HG02938 (cell line): ENCODE data around the gene DNAI7.

Source experiments
- ATAC-seq: cut with Tn5 transposase; IDR thresholded peaks from one replicate; pipeline ENCODE4 v1.9.1; 2021; ENCODE audit warnings: mild to moderate bottlenecking, moderate library complexity; ENCODE audit not compliant: unreplicated experiment

Gene DNAI7

DNA sequence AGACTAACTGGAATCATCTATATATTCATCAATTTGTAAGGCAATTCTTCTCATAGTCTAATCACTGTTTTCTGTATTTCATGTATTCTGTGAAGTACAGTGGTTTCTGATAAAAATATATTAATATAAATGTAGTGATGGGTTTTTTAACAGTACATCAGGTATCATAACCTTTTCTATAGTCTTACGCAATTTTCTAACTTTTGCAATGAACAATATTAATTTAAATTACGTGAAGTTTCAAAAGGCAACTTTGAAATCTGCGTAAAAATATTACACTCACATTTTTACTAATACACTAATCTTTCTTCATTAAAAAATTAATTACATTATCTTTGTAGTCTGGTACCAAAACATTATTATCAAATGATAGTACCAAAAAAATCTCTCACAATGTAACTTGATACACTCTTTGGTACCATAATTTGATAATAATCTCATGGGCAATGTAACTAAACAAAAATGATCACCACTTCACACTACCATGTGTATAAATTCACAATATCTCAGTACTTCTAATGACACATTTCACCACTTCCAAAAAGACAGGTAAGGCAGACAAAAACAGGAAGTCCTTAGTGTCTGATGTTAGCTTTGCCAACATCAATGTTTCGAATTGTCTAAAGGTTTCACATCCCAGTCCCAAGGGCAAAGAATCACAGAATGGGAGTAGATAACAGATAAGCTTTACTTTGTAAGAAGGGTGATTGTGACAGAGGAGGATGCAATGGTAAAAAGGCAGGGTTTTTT lies 8.7 kb downstream of the DNAI7 start:
- no peak for ATAC-seq

DNA sequence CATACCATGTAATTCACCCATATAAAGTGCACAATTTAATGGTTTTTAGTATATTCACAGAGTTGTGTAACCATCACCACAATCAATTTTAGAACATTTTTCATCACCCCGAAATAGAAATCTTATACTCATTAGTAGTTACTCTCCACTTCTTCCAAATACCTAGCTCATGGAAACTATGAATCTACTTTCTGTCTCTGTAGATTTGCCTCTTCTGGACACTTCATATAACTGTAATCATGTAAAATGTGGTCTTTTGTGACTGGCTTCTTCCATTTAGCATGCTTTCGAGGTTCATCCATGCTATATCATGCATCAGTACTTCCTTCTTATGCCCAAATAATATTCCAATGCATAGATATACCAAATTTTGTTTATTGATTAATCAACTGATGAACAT lies 10.8 kb downstream of the DNAI7 start:
- ATAC-seq: no peak

DNA sequence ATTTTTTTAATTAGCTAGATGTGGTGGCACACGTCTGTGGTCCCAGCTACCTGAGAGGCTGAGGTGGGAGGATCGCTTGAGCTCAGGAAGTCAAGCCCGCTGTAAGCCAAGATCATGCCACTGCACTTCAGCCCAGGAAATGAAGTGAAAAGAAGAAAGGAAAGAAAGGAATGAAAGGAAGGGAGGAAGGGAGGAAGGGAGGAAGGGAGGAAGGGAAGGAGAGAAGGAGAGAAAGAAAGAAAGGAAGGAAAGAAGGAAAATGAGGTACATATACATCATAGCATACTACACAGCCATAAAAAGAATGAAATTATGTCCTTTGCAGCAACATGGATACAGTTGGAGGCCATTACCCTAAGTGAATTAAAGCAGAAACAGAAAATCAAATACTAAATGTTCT lies 12.2 kb downstream of the DNAI7 start:
- ATAC-seq: no peak

DNA sequence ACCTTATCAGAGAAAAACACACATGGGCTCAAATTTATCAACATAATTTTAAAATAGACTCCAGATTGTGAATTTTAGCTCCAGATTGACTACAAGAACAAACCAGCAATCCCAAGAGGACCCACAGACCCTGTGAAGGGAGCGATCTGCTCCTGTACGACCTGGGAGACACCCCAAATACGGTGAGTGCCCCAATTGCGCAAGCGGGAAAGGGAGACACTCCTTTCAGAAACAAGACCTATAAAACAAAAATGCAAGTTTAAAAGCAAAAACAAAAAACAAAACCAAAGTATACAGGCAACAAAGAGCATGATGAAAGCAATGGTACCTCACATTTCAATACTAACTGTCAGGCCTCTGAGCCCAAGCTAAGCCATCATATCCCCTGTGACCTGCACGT lies 32.1 kb downstream of the DNAI7 start:
- ATAC-seq: no peak

DNA sequence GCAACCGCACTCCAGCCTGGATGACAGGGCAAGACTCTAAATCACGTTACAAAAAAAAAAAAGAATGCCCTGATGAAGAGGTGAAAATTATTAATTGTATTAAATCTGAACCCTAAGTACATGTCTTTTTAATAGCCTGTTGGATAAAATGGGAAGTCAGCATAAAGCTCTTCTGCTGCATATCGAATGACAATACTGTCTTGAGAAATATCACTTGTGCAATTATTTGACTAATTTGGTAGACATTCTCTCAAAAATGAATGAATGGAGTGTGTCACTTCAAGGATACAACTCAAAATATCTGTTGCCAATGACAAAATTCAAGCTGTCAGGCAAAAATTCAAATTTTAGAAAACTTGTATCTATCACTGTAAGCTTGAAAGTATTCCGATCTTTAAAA lies 38.9 kb downstream of the DNAI7 start:
- no peak for ATAC-seq

DNA sequence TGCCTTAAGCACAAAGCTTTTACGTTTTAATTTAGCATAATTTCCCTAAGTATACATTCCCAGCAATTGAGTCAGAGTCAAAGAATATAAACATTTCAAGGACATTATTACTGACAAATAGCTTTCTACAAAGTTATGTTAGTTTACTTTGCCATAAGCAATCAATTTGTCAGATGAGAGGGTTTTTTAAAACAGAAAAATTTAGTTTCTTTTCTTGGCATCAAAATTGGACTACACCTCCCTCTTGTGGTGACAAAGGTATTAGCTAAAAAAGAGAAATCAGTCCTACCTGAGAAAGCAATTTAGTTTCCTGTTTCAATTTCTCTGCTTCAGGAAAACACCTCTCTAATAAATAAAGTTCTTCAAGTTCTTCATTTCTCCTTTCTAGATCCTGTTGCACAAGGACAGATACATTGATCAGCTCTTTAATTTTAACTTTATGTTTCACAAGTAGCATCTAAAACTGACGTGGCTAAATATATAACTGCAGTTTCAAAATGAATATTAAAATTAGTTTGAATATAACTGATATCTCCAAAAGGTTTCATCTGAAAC lies 39.9 kb downstream of the DNAI7 start:
- peak; percentile 49 for ATAC-seq

DNA sequence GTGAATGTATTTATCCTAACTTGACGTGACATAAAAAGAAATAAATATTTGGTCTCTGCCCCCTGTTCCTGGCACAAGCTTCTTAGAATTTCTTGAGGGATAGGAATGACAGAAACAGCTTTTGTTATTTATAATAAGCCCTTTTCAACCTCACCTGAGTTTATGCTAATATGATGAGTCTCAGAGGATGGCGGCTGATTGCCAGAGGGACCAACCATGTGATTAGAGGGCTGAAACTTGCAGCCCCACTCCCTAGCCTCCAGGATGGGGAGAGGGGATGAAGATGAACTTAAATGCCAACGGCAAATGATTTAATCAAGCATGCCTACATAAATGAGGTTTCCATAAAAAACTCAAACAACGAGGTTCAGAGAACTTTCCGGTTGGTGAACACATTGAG lies 42.9 kb downstream of the DNAI7 start:
- ATAC-seq: no peak

DNA sequence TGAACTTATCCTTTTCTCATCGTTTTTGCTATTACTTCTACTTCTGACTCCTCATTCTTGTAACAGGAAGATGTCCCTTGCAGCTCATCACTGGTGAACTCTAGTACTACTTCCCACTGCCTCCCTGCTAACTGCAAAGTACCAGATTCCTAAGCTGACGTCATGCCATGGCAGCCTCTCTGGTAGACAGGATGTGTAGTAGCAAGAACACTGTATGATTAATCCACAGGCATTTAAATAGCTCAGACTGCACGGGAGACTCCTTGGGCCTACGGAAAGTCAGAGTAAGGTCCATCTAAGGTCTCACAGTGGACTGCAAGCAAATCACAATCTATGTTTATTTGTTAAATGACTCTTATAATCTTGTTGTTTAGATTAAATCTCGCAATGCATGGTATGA lies 43.5 kb downstream of the DNAI7 start:
- ATAC-seq: no peak

DNA sequence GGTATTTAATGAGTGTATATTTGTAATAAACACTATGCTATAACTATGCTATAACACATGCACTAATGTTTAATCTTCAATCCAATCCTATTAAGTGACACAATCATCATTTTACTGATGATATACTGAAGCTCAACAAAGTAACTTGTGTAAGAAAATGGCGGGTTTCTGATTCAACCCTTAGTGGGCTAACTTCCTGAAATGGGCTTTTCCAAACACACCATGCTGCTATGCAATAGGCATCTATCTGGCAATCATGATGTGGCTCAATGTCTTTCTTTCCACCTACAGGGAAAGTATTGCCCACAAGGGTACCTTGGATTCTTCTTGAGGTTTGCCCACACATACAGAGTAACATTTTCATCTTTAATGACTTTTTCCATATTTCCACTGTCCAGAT lies 48.3 kb downstream of the DNAI7 start:
- no peak for ATAC-seq

DNA sequence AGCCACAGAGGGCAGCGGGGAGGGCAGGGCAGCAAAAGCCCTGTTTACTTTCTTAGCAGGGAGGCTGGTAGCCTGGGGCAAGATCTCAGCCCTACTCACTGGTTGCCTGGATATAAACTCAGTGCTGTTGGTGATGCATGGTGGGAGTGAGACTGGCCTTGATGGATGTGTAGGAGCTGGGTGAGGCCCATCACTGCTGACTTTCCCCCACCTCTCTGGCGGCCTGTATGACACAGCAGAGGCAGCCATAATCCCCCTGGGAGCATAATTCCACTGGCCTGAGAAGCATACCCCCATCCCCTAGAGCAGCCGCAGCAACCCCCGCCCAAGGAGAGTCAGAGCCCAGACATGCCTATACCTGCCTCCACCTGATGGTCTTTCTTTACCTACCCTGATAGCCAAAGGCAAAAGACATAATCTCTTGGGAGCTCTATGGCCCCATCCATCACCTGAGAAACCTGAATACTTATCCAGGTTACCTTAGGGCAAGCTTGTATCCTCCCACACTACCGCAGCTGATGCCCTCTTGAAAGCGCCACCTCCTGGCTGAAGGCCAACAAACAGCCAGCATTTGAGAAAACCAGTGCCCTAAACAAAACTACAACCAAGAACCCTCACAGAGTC lies 59.3 kb downstream of the DNAI7 start:
- no peak for ATAC-seq

DNA sequence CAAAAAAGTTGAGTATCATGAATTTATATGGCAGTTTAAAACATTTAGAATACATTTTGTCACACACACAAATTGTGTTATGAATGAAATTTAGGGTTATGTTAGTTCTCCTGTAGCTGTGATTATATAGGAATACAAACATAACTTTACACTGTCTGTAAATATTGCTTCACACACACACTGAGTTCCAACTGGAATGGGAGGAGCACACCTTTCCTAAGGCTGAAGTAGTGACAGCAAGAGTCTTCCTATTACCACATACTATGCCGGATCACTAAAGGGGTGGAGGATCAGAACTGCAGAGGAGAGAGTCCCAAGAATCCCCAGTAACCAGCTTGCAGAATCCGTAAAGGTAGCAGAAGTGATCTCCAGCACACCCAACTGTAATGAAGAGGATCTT lies 63.7 kb downstream of the DNAI7 start:
- ATAC-seq: no peak

DNA sequence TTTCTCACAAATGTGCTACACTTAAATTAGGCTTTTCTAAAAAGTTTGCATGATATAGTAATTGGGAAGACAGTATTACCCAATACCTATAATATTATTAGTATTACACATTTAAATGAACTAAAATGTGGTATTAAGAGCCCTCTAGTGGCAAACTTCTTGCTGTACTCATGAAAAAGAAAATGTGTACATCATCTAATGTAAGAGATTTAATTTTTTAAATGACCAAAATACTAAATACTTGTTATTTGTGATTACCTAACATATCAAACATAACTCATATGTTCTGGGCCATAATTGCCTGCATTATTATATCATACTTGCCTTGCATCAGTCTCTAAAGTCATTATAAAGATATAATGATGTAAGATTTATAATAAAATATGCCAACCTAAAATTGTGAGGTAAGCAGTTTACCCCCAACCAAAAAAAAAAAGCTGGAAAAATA lies 64.2 kb downstream of the DNAI7 start:
- ATAC-seq: no peak

DNA sequence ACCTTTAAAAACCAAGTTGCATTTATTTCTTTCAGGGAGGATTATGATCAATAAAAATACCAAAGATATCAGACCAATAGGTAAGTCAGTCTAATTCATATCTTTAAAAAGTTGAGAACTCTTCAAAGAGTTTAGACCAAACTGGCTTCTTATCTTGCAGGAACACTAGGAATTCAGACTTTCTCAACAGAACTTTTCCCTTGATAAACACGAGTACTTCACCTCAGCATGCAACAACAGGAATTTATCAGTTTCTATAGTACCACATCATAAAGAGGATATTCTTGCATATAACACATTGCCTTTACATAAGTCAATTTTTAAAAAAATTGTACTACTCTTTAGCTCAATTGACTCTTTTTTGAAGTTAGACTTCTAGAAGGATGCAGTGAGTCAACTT lies 68.2 kb downstream of the DNAI7 start:
- no peak for ATAC-seq

DNA sequence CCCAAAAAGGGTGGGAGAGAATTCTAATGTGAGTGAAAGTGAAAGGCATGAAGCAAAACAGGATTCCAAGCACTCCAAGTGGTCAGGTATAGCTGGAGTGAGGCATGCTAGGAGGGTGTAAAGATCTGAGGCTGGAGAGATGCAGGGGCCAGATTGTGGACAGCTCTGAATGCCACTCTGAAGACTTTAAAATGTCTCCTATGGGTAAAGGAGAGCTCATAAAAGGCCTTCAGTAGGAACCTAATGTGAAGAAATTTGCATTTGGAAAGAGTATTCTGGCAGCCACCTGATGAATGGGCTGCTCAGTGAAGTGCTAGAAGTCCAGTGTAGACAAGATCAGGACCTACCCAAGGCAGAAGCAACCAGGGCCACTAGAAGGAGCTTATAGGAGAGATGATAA lies 68.9 kb downstream of the DNAI7 start:
- ATAC-seq: no peak

DNA sequence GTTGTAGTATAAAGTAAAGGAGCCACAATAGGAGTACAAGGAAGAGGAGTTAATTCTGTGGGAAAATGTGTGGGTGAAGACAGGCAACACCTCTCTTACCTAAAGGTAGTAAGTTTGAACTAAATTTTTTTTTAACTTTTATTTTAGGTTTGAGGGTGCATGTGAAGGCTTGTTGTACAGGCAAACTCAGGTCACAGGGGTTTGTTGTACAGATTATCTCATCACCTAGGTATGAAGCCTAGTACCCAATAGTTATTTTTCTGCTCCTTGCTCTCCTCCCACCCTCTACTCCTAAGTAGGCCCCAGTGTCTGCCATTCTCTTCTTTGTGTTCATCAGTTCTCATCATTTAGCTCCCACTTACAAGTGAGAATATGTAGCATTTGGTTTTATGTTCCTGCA lies 70.5 kb downstream of the DNAI7 start:
- ATAC-seq: no peak

DNA sequence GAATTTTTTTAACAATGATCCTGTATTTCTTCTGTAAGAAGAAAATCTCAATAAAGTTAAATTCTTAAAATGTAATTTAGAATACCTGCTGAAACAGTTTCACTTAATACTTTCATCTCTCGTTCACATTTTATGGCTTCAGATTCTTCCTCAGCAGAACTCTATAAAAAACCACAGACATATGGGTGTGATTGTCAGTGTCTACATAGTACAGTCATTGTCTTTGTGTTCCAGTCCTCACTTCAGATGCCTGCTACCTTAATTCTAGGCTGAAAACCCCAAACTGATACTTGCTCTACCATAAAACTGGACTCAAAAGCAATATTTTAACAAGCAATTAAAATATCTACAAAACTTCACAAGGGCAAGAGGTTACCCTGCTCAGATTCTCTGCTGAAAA lies 71.8 kb downstream of the DNAI7 start:
- ATAC-seq: no peak

DNA sequence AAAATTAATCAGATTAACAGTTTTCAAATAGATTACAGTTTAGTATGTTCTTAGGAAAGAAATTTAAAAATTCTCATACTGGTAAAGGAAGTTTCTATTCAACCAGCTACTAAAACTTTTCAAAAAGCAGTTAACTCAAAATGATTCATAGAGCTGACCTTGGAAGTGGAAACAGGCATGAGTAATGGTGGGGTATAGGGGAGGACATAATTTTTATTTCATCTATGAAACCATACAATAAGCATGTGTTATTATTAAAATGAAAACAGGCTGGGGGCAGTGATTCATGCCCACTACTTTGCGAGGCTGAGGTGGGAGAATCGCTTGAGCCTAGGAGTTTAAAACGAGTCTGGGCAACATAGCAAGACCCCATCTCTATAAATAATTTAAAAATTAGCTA lies 73.0 kb downstream of the DNAI7 start:
- ATAC-seq: no peak

DNA sequence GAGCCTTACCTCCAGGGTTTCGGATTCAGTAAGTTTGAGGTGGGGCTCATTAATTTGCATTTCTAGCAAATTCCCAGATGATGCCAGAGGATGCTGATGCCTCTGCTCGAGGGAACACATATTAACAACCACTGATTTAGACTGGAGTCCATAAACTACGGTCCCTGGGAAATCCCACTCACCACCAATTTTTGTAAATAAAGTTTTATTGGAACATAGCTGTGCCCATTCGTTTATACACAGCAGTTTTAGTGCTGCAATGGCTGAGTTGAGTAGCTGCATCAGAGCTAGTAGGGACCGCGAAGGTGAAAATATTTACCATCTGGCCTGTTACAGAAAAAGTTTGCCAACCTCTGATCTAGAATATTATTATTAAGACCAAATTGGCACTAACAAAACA lies 73.8 kb downstream of the DNAI7 start:
- no peak for ATAC-seq

DNA sequence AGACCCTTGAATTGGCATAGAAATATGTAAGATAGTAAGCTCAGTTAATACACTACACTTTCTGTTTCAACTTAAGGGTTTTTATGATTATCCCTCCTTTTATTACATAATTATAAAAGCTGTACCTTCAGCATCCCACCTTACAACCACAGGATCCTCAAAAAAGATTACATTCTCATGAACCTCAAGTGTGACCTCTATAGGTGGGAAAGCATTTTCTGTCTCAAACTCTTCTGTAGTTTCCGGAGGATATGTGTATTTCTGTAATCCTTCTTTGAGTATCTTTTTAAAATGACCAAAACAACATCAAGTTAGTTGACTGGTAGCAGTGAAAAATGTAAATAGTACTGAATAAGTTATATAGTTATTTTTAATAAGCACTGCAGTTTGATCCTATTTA lies 75.9 kb downstream of the DNAI7 start:
- no peak for ATAC-seq

DNA sequence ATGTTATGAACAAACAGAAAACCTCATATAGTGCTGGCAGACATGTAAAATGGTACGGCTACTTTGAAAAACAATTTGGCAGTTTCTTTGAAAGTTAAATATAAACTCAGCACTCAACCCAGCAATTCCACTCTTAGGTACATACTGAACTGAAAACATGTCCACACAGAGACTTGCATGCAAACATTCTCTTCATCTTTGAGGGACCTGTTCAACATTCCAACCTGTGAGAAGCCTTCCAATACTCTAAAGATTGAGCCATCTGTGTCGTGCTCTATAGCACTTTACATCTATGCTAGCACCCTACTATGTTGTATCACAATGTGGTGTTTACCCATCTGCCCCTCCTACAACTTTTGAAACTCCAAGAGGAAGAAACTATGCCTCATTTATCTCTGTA lies 79.3 kb downstream of the DNAI7 start:
- no peak for ATAC-seq

DNA sequence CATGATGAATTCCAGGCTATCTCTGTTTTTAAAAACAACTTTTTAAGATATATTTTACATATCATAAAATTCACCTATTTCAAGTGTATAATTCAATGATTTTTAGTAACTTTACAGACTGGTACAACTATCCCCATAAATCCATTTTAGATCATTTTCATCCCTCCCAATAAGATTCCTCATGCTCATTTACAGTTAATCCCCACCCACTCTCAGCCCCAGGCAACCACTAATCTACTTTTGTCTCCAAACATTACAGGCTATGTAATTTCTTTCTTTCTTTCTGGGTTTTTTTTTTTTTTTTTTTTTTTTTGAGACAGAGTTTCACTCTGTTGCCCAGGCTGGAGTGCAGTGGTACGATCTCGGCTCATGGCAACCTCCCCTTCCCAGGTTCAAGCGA lies 81.3 kb downstream of the DNAI7 start:
- ATAC-seq: no peak

DNA sequence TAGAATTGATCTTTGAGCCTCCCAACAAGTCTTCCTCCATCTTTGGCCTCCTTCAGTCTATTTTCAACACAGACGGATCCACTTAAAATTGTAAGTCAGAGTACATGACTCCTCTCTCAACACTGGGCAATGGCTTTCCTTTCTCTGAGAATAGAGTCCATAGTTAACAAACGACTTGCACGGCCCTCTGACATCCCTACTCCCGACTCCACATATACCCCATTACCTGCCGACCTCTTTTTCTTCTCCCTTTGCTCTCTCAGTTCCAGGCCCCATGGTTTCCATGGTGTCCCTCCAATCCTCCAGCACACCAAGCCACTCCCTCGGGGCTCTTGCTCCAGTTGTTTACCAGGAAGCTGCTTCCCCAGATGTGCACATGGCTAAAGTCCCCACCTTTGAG lies 84.7 kb downstream of the DNAI7 start:
- ATAC-seq: no peak

DNA sequence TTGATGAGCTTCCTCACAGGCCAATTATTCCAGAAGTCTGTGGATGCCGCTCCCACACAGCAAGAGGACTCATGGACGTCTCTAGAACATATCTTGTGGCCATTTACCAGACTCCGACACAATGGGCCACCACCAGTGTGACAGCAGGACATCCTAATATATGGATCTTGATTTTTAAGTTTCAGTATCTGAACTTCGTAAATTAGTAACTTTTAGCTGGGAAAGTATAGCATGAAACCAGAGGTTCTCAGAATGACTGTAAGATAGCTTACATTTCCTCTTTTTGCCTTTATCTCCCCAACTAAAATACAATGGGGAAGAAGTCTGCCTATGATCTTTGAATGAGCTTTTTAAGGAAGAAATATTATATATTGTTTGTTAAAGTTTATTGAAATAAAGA lies 87.0 kb downstream of the DNAI7 start:
- peak; percentile 86 for ATAC-seq
